Mammary epithelial cell (primary cell): ENCODE results near the gene SLC16A10.

Experiments
- EZH2 ChIP-seq: IDR thresholded peaks from 2 replicates; pipeline ENCODE4 v1.6.1; 2012; ENCODE audit warnings: low read length, inconsistent platforms, borderline replicate concordance
- TF ChIP-seq, protein P1 (sequence below), 2 donors: IDR thresholded peaks in 1 of 2; conservative IDR thresholded peaks in 1 of 2; 2 replicates each; pipeline ENCODE4 v1.5.1; 2011 to 2012; ENCODE audit warnings: inconsistent platforms in 2 of 2, low read length in 2 of 2, mild to moderate bottlenecking in 2 of 2, control low read depth in 1 of 2, low read depth in 1 of 2; ENCODE audit not compliant: insufficient read depth in 1 of 2; ENCODE audit errors: extremely low read depth in 1 of 2

DNA sequence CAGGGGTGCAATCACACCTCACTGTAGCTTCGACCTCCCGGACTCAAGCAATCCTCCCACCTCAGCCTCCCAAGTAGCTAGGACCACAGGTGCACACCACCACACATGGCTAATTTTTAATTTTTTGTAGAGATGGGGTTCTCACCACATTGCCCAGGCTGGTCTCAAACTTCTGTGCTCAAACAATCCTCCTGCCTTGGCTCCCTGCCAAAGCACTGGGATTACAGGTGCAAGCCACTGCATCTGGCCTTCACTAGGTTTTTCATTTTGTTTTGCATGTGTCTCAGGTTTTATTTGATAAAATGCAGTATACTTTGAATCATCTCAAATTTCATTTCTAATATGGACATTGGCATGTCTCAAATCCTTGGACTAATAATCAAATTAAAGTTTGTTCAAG is 98.7 kb downstream of the SLC16A10 start:
- TF ChIP-seq, protein P1, sequence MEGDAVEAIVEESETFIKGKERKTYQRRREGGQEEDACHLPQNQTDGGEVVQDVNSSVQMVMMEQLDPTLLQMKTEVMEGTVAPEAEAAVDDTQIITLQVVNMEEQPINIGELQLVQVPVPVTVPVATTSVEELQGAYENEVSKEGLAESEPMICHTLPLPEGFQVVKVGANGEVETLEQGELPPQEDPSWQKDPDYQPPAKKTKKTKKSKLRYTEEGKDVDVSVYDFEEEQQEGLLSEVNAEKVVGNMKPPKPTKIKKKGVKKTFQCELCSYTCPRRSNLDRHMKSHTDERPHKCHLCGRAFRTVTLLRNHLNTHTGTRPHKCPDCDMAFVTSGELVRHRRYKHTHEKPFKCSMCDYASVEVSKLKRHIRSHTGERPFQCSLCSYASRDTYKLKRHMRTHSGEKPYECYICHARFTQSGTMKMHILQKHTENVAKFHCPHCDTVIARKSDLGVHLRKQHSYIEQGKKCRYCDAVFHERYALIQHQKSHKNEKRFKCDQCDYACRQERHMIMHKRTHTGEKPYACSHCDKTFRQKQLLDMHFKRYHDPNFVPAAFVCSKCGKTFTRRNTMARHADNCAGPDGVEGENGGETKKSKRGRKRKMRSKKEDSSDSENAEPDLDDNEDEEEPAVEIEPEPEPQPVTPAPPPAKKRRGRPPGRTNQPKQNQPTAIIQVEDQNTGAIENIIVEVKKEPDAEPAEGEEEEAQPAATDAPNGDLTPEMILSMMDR (conservative IDR thresholded peaks at IDR 0.05 in 1 of 2, IDR thresholded peaks at IDR 0.05 in 1 of 2; ENCODE audit: extremely low read depth in 1 of 2, insufficient read depth in 1 of 2, low read depth in 1 of 2, low read length in 2 of 2), result no peak
- no peak for TF ChIP-seq EZH2
